WTC11 (cell line): ENCODE data around the gene NR3C1.

ENCODE experiments used
- ARID4B ChIP-seq: sonication (generic); formaldehyde crosslinking; IDR thresholded peaks from 2 replicates; pipeline ENCODE4 v1.8.0; 2023; ENCODE audit warnings: missing genetic modification reagents, mild to moderate bottlenecking, borderline replicate concordance
- CBFB ChIP-seq: sonication (generic); formaldehyde crosslinking; IDR thresholded peaks from 2 replicates; pipeline ENCODE4 v1.8.1; 2022; ENCODE audit warnings: mild to moderate bottlenecking, low read depth, missing genetic modification reagents
- CREM ChIP-seq: sonication (generic); formaldehyde crosslinking; IDR thresholded peaks from 2 replicates; pipeline ENCODE4 v1.8.1; 2022; ENCODE audit warnings: mild to moderate bottlenecking, missing genetic modification reagents, moderate library complexity
- CTCF ChIP-seq: fragments of 200-600 bp; IDR thresholded peaks from 2 replicates; pipeline ENCODE4 v1.8.0; 2022; ENCODE audit warnings: antibody characterized with exemption
- ELF4 ChIP-seq: sonication (generic); formaldehyde crosslinking; IDR thresholded peaks from 2 replicates; pipeline ENCODE4 v1.8.1; 2022; ENCODE audit warnings: low read depth, mild to moderate bottlenecking, moderate library complexity, missing genetic modification reagents
- ETV6 ChIP-seq: sonication (generic); formaldehyde crosslinking; IDR thresholded peaks from 2 replicates; pipeline ENCODE4 v1.8.1; 2022; ENCODE audit warnings: mild to moderate bottlenecking, missing genetic modification reagents
- MAX ChIP-seq: sonication (generic); formaldehyde crosslinking; IDR thresholded peaks from 2 replicates; pipeline ENCODE4 v1.8.0; 2022; ENCODE audit warnings: mild to moderate bottlenecking, missing genetic modification reagents
- NR1H2 ChIP-seq: sonication (generic); formaldehyde crosslinking; IDR thresholded peaks from 2 replicates; pipeline ENCODE4 v1.9.0; 2021; ENCODE audit warnings: mild to moderate bottlenecking, moderate library complexity, missing genetic modification reagents
- SMAD4 ChIP-seq: sonication (generic); formaldehyde crosslinking; IDR thresholded peaks from 2 replicates; pipeline ENCODE4 v1.8.0; 2022; ENCODE audit warnings: mild to moderate bottlenecking, missing genetic modification reagents
- SP1 ChIP-seq: sonication (generic); formaldehyde crosslinking; conservative IDR thresholded peaks from 2 replicates; pipeline ENCODE4 v1.8.1; 2022; ENCODE audit warnings: missing genetic modification reagents
- STAT6 ChIP-seq: sonication (generic); formaldehyde crosslinking; conservative IDR thresholded peaks from 2 replicates; pipeline ENCODE4 v1.8.1; 2023; ENCODE audit warnings: mild to moderate bottlenecking, low read depth, missing genetic modification reagents, moderate library complexity
- ZNF532 ChIP-seq: fragments of 250-450 bp; sonication (Bioruptor Pico); IDR thresholded peaks from 2 replicates; pipeline ENCODE4 v1.9.0; 2021; ENCODE audit warnings: mild to moderate bottlenecking, borderline replicate concordance

- TF ChIP-seq CBFB (CRISPR knock-in tag) (no peak), CTCF (no peak), SP1 (CRISPR knock-in tag) (no peak), STAT6 (CRISPR knock-in tag) (no peak), NR1H2 (CRISPR knock-in tag) (no peak), MAX (CRISPR knock-in tag) (no peak), ETV6 (CRISPR knock-in tag) (no peak), CREM (CRISPR knock-in tag) (no peak), ZNF532 (no peak), SMAD4 (CRISPR knock-in tag) (no peak), ELF4 (no peak), ARID4B (no peak)
These were observed 16.8 kb downstream of the NR3C1 start for GRCh38 chr5:143386725-143387124.
